Measurements from ENCODE around the gene NOL3. TPM values are rescaled to one million over a fixed set of nuclear protein-coding genes. Genes with fewer than 3 reads are reported as not detected.
A peak's percentile ranks its signal among the peaks of the same experiment; 100 is the strongest.

NOL3 gene
- total RNA-seq, 2 donors from 2014 or later, result 87.5 to 103 TPM

- TF ChIP-seq CTCF (IDR thresholded peaks at IDR 0.05), result no peak
- Histone ChIP-seq H3K9me3 (no peaks in the 10 kb centered on the region), H3K36me3 (no peaks in the 10 kb centered on the region), H3K4me3 (no peak overlapping the region), H3K27ac (peak overlapping the region in 1 of 2 donors; percentile 69), H3K4me1 (peaks cover 0 to 74% of the 10 kb centered on the region in 2 donors), H3K27me3 (no peaks in the 10 kb centered on the region)
- DNase-seq (ENCODE audit: low spot score), result no peak
These were observed 4.2 kb upstream of the NOL3 start for GRCh38 chr16:67166110-67166547.

- DNase-seq (ENCODE audit: low spot score), result no peak
- Histone ChIP-seq H3K4me3 (no peak overlapping the region), H3K27me3 (no peaks in the 10 kb centered on the region), H3K27ac (peak overlapping the region in 1 of 2 donors; percentile 1), H3K4me1 (peaks cover 0 to 74% of the 10 kb centered on the region in 2 donors), H3K9me3 (no peaks in the 10 kb centered on the region), H3K36me3 (no peaks in the 10 kb centered on the region)
- no peak for TF ChIP-seq CTCF (IDR thresholded peaks at IDR 0.05)
These were observed 3.7 kb upstream of the NOL3 start for GRCh38 chr16:67166598-67167168.

GRCh38 chr16:67167588-67167987 is 2.8 kb upstream of the NOL3 start:
- H3K9me3 ChIP-seq, result no peaks in the 10 kb centered on the region
- peak overlapping the region in 1 of 2 donors; percentile 1 for H3K27ac ChIP-seq
- no peak for TF ChIP-seq CTCF (IDR thresholded peaks at IDR 0.05)
- no peaks in the 10 kb centered on the region for H3K36me3 ChIP-seq
- no peak overlapping the region for H3K4me3 ChIP-seq
- H3K4me1 ChIP-seq, result peaks cover 0 to 69% of the 10 kb centered on the region in 2 donors
- no peaks in the 10 kb centered on the region for H3K27me3 ChIP-seq
- DNase-seq (ENCODE audit: low spot score), result no peak

GRCh38 chr16:67169011-67169451 is 1.3 kb upstream of the NOL3 start:
- Histone ChIP-seq H3K4me3 (no peak overlapping the region), H3K36me3 (no peaks in the 10 kb centered on the region), H3K27ac (peak overlapping the region; percentile 90 to 93), H3K9me3 (no peaks in the 10 kb centered on the region), H3K27me3 (no peaks in the 10 kb centered on the region), H3K4me1 (peaks cover 0 to 69% of the 10 kb centered on the region in 2 donors)
- TF ChIP-seq CTCF (IDR thresholded peaks at IDR 0.05), result no peak
- DNase-seq (ENCODE audit: low spot score), result no peak

- Histone ChIP-seq H3K4me3 (peak overlapping the region; percentile 45 to 59), H3K4me1 (peaks cover 0 to 68% of the 10 kb centered on the region in 2 donors), H3K27me3 (no peaks in the 10 kb centered on the region), H3K9me3 (no peaks in the 10 kb centered on the region), H3K27ac (peak overlapping the region; percentile 90 to 93), H3K36me3 (no peaks in the 10 kb centered on the region)
- no peak for DNase-seq (ENCODE audit: low spot score)
- peak; percentile 39 to 62 for TF ChIP-seq CTCF (IDR thresholded peaks at IDR 0.05)
These were observed 633 bp upstream of the NOL3 start for GRCh38 chr16:67169642-67170167.

All from right atrium auricular region (tissue), 2 donors.